Endodermal cell (in vitro differentiated cells): Measurements from ENCODE around the gene OSER1. TPM values are rescaled to one million over a fixed set of nuclear protein-coding genes. Genes with fewer than 3 reads are reported as not detected.
A peak's percentile ranks its signal among the peaks of the same experiment; 100 is the strongest.
"Not testable (repeated sequence)": the region's sequence is repeated elsewhere in the genome, so short reads cannot be mapped to it uniquely, and the experiment has no call there.

Source experiments
- DNase-seq: peaks from one replicate; pipeline ENCODE4 v3.0.0-alpha.2; 2017
- H3K27ac ChIP-seq: 2 replicates; pipeline ENCODE4 v1.5.1; 2013; ENCODE audit warnings: mild to moderate bottlenecking, low read depth, low read length, moderate library complexity
- H3K27me3 ChIP-seq: 2 replicates; pipeline ENCODE4 v1.6.1; 2013; ENCODE audit warnings: mild to moderate bottlenecking, low read length, moderate library complexity; ENCODE audit not compliant: insufficient read depth, control insufficient read depth, poor library complexity, severe bottlenecking
- H3K36me3 ChIP-seq: 2 replicates; pipeline ENCODE4 v1.7.0; 2013; ENCODE audit warnings: mild to moderate bottlenecking, low read length, moderate library complexity; ENCODE audit not compliant: control insufficient read depth, insufficient read depth
- H3K4me1 ChIP-seq: one replicate; pipeline ENCODE4 v1.7.0; 2013; ENCODE audit warnings: low read length; ENCODE audit not compliant: control insufficient read depth, insufficient read depth
- H3K4me3 ChIP-seq: 2 replicates; pipeline ENCODE4 v1.5.1; 2013; ENCODE audit warnings: mild to moderate bottlenecking, low read length, moderate library complexity
- H3K9ac ChIP-seq: 2 replicates; pipeline ENCODE4 v1.6.1; 2013; ENCODE audit warnings: mild to moderate bottlenecking, low read length, moderate library complexity; ENCODE audit not compliant: poor library complexity, severe bottlenecking; ENCODE audit errors: extremely low read depth
- H3K9me3 ChIP-seq: 2 replicates; pipeline ENCODE4 v1.6.1; 2013; ENCODE audit warnings: mild to moderate bottlenecking, low read length, moderate library complexity; ENCODE audit not compliant: control insufficient read depth
- H3K27ac Mint-ChIP-seq: 2 replicates; pipeline ENCODE4 v1.8.0; 2020; ENCODE audit warnings: mixed read lengths
- H3K27me3 Mint-ChIP-seq: 2 replicates; pipeline ENCODE4 v1.8.0; 2021; ENCODE audit warnings: mild to moderate bottlenecking, mixed read lengths; ENCODE audit not compliant: insufficient read depth
- H3K36me3 Mint-ChIP-seq: 2 replicates; pipeline ENCODE4 v1.8.0; 2020; ENCODE audit warnings: low read depth, mixed read lengths
- H3K4me1 Mint-ChIP-seq: 2 replicates; pipeline ENCODE4 v1.8.0; 2020; ENCODE audit warnings: mixed read lengths
- H3K4me3 Mint-ChIP-seq: 2 replicates; pipeline ENCODE4 v1.8.0; 2020; ENCODE audit warnings: mild to moderate bottlenecking, moderate library complexity, mixed read lengths
- H3K9me3 Mint-ChIP-seq: 2 replicates; pipeline ENCODE4 v1.8.0; 2020; ENCODE audit warnings: mild to moderate bottlenecking, mixed read lengths
- CTCF ChIP-seq: fragments of 200-600 bp; sonication (generic); conservative IDR thresholded peaks from 2 replicates; pipeline ENCODE4 v1.5.0; 2021; ENCODE audit warnings: antibody characterized with exemption, mild to moderate bottlenecking
- WGBS, 2 experiments: methylation state at CpG; one replicate each; pipeline versions ENCODE4 v1.1.5 to v1.1.7; 2013; ENCODE audit warnings: missing lambda C conversion rate in 2 of 2, mixed read lengths in 1 of 2; ENCODE audit not compliant: insufficient coverage in 1 of 2, insufficient read length in 1 of 2; 5-methylcytosine and 5-hydroxymethylcytosine counted together
- total RNA-seq, 2 donors: library from RNA; stranded (reverse); fragmentation: NEBNext Ultra II Directional in 1 of 2; extraction: Animal tissue kit (Norgen Biotek cat#: 25700) in 1 of 2; gene quantifications; 2 replicates in 1 of 2; 3 replicates in 1 of 2; pipeline ENCODE4 v1.2.1, GENCODE V29; 2021

The OSER1 gene
- total RNA-seq, 2 donors from 2014 or later, result 34.2 to 38.7 TPM

DNA sequence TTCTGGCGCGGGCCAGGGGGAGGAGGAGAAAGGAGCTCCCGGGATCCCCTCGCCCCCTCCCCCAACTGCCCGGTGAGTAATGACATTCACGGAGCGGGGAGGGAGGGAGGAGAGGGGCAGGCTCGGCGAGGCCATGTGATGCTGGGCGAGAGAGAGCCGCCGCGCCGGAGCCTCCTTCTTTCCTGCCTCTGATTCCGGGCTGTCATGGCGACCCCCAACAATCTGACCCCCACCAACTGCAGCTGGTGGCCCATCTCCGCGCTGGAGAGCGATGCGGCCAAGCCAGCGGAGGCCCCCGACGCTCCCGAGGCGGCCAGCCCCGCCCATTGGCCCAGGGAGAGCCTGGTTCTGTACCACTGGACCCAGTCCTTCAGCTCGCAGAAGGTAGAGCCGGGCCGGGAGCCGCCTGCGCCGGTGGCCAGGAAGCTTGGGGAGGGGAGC lies 36.6 kb upstream of the OSER1 start, which contains the start of gene GDAP1L1:
GDAP1L1 (plus strand) TSS at position 178 of the 441 bp plus-strand sequence; CDS start at position 205, 27 bp downstream.
- Mint-ChIP-seq H3K27ac (no peak within 1 kb of the TSS), H3K9me3 (no peaks in the 10 kb centered on the region), H3K27me3 (peaks cover 38% of the 10 kb centered on the region), H3K4me3 (peak within 1 kb of the TSS; percentile 59), H3K4me1 (peaks cover 3% of the 10 kb centered on the region), H3K36me3 (no peaks in the 10 kb centered on the region)
- no peaks in the 10 kb centered on the region for H3K36me3 ChIP-seq
- H3K4me3 ChIP-seq, result peak within 1 kb of the TSS; percentile 81
- no peaks in the 10 kb centered on the region for H3K4me1 ChIP-seq
- 0 to 1% methylated on average over 1 to 31 of the region's 32 CpGs for WGBS, 2 experiments
- peak; percentile 89 for DNase-seq
- peaks cover 26% of the 10 kb centered on the region for H3K27me3 ChIP-seq
- no peak within 1 kb of the TSS for H3K9ac ChIP-seq
- TF ChIP-seq CTCF, result no peak
- H3K27ac ChIP-seq, result no peak within 1 kb of the TSS
- H3K9me3 ChIP-seq, result no peaks in the 10 kb centered on the region

- no peaks in the 10 kb centered on the region for H3K4me1 ChIP-seq
These were observed 35.4 kb upstream of the OSER1 start for GRCh38 chr20:44245977-44246376.

GRCh38 chr20:44241796-44242195 lies 31.2 kb upstream of the OSER1 start:
- H3K4me3 Mint-ChIP-seq, result no peak overlapping the region
- H3K27ac ChIP-seq, result no peak overlapping the region
- H3K4me3 ChIP-seq, result no peak overlapping the region
- no peak for TF ChIP-seq CTCF
- peaks cover 22% of the 10 kb centered on the region for H3K27me3 ChIP-seq
- no peaks in the 10 kb centered on the region for H3K4me1 ChIP-seq
- H3K36me3 Mint-ChIP-seq, result no peaks in the 10 kb centered on the region
- H3K27me3 Mint-ChIP-seq, result peaks cover 27% of the 10 kb centered on the region
- H3K9me3 Mint-ChIP-seq, result peaks cover 8% of the 10 kb centered on the region
- H3K9me3 ChIP-seq, result peaks cover 3% of the 10 kb centered on the region
- H3K9ac ChIP-seq, result no peak overlapping the region
- H3K4me1 Mint-ChIP-seq, result peaks cover 4% of the 10 kb centered on the region
- WGBS, 2 experiments, result 90 to 96% methylated on average over 2 of the region's 2 CpGs
- H3K27ac Mint-ChIP-seq, result no peak overlapping the region
- H3K36me3 ChIP-seq, result no peaks in the 10 kb centered on the region
- no peak for DNase-seq

More at GRCh38 chr20:44245977-44246376, 35.4 kb upstream of the OSER1 start:
- no peak for TF ChIP-seq CTCF
- Histone ChIP-seq H3K4me3 (no peak overlapping the region), H3K27me3 (peaks cover 26% of the 10 kb centered on the region), H3K9ac (no peak overlapping the region), H3K27ac (no peak overlapping the region), H3K36me3 (no peaks in the 10 kb centered on the region), H3K9me3 (no peaks in the 10 kb centered on the region)
- Mint-ChIP-seq H3K9me3 (no peaks in the 10 kb centered on the region), H3K36me3 (no peaks in the 10 kb centered on the region), H3K27ac (no peak overlapping the region), H3K4me1 (peaks cover 3% of the 10 kb centered on the region), H3K27me3 (peaks cover 41% of the 10 kb centered on the region), H3K4me3 (no peak overlapping the region)
- no peak for DNase-seq
- WGBS, 2 experiments, result 66 to 88% methylated on average over 2 to 4 of the region's 4 CpGs

GRCh38 chr20:44236840-44237239 lies 26.3 kb upstream of the OSER1 start:
- not testable (repeated sequence) for H3K9ac ChIP-seq, H3K4me1 ChIP-seq, H3K9me3 ChIP-seq, H3K36me3 ChIP-seq, H3K27ac ChIP-seq, H3K27me3 Mint-ChIP-seq, H3K27me3 ChIP-seq, H3K36me3 Mint-ChIP-seq, H3K27ac Mint-ChIP-seq, H3K4me3 ChIP-seq, H3K9me3 Mint-ChIP-seq, DNase-seq, H3K4me3 Mint-ChIP-seq, H3K4me1 Mint-ChIP-seq
- 79 to 88% methylated on average over 2 of the region's 2 CpGs for WGBS, 2 experiments
